D721Med (cell line): Measurements from ENCODE around the gene ARHGEF17.

Source experiments
- DNase-seq: peaks from one replicate; pipeline ENCODE4 v3.0.0; 2011; ENCODE audit warnings: low spot score; ENCODE audit not compliant: insufficient read length
- FAIRE-seq: peaks from 2 replicates; lab custom pipeline; 2011; peaks lifted over from hg19 to GRCh38; lab: Jason Lieb, UNC
- CTCF ChIP-seq: IDR thresholded peaks from 2 replicates; pipeline ENCODE4 v1.5.1; 2012; ENCODE audit warnings: mild to moderate bottlenecking, control low read depth; ENCODE audit not compliant: insufficient read depth; ENCODE audit errors: missing control alignments

The ARHGEF17 gene

GRCh38 chr11:73410627-73411026 is 102.6 kb downstream of the ARHGEF17 start:
- DNase-seq: no peak
- FAIRE-seq: no peak
- no peak for TF ChIP-seq CTCF

DNA sequence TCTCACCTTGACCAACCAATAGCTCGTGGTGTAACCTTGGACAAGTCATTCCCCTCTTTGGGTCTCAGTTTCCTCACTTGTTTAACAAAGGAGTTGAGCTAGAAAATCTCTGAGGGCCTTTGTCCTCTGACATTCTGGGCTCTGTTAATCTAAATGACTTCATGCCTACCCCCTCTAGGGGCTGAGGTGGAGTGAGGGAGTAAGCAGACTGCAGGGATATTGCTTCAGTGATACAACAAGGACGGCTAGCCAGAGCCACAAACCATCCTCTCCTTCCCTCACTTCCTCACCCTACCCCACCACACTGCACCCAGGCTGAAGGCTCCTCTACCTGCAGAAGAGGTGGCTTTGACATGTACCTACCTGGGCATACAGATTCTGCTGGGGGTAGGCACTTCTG is 103.0 kb downstream of the ARHGEF17 start:
- DNase-seq (no peak), FAIRE-seq (no peak)
- no peak for TF ChIP-seq CTCF

DNA sequence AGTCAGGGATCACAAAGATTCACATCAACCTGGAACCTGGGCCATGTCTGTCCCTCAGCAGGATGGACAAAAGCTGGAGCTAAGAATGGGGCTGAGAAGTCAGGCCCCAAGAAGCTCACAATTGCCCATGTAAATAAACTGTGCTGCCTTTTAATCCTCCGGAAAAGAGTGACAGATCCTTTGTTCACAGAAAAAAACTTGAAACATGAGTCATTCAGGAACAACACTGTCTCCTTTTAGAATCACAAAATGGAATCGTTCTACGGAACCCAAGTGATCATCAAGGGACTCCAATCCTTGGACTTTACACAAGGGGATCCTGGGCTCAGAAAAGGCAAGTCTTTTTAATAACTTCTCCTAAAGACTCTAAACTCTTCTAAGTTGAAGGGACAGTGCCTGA is 104.2 kb downstream of the ARHGEF17 start:
- no peak for DNase-seq
- TF ChIP-seq CTCF: no peak
- FAIRE-seq: no peak

DNA sequence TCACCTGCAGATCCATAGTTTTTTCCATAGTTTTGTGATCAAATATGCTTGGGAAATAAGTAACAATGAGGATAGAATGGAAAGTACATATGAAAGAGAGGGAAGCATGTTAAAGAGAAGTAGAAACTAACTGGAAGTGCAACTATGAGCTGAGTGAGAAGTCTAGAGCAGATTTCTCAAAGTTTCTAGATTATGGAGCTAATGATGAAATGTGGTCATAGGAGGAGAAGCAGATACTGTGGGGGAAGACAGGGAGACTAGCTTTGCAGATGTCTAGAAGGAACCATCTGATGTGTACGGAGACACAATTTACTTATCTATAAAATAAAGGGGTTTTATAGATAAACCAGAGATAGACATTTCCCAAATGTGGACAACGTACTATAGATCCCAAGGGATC is 105.2 kb downstream of the ARHGEF17 start:
- no peak for TF ChIP-seq CTCF
- DNase-seq: no peak
- FAIRE-seq: no peak

- DNase-seq (no peak), FAIRE-seq (no peak)
- TF ChIP-seq CTCF: no peak
Measured at GRCh38 chr11:73414977-73415651, 107.0 kb downstream of the ARHGEF17 start.

DNA sequence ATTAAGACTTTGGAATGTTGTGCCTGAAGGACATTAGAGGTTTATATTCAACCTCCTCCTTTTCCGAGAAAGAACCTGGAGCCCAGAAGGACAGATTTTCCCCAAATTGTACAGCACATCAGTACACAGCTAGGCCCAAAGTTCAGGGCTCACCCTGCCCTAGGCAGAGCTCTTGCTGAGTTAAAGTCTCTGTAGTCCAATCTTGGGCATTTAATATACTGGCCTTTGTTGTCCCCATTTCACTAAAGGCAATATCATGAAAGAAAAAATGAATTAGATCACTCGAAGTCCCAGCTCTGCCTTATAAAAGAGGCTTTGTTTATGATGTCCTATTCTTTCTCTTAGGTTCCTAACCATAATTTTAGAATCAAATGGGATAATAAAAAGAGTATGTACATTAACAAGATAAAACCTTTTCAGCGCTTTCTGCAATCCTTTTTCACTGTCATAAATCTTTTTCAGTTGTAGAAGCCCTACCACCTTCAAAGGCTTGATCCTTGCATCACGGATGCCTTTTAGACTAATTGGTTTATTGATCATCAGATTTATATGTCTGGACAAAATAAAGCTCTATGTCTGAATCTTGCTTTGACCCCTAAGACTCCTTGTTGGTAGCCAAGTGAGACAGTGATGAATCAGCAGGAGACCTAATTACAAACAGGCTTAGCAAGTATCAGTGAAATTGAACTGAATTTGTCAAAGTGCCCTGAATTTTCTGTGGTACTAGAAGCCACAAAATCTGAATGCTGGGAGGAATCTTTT is 108.0 kb downstream of the ARHGEF17 start:
- TF ChIP-seq CTCF: no peak
- no peak for DNase-seq
- FAIRE-seq: peak; percentile 16

DNA sequence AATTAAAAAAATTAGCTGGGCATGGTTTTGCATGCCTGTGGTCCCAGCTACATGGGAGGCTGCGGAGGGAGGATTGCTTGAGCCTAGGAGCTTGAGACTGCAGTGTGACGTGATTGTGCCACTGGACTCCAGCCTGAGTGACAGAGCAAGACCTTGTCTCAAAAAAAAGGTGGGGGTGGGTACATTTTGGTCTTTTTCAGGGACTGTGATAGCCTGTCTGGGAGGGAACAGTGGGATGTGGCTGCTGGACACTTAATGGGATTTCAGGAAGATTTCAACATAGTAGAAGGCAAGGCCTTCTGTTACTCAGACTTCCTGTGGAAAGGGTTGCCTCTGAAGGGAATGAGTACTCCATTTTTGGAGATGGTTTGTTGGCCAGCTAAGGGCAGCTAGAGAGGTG is 108.7 kb downstream of the ARHGEF17 start:
- FAIRE-seq: no peak
- no peak for DNase-seq
- TF ChIP-seq CTCF: no peak
